ENCODE data around the gene KLHDC4. TPM values are rescaled to one million over a fixed set of nuclear protein-coding genes. Genes with fewer than 3 reads are reported as not detected.

KLHDC4 gene
- total and polyA plus RNA-seq, 2 of the 4 experiments (the other 2 are of a cell fraction): 13.6 to 19.0 TPM

- Histone ChIP-seq H3K4ac (ENCODE audit: low read depth, low read length) (no peak overlapping the region), H3K27me3 (ENCODE audit: control insufficient read depth, insufficient read depth, low read length) (no peaks in the 10 kb centered on the region), H2BK20ac (ENCODE audit: low read depth, low read length) (no peak overlapping the region), H2BK15ac (ENCODE audit: low read depth, low read length) (no peak overlapping the region), H3K4me2 (ENCODE audit: low read depth, low read length) (no peak overlapping the region), H3K18ac (ENCODE audit: low read depth, low read length) (no peak overlapping the region), H3K9me1 (ENCODE audit: insufficient read depth, low read length) (peaks cover 5% of the 10 kb centered on the region), H3K36me3 (ENCODE audit: control insufficient read depth, insufficient read depth, low read length) (peaks cover 17% of the 10 kb centered on the region), H3K14ac (replicated peaks; ENCODE audit: low read depth, low read length) (no peak overlapping the region), H2AK9ac (replicated peaks; ENCODE audit: low read depth, low read length, poor library complexity) (no peak overlapping the region), H2BK5ac (ENCODE audit: low read depth, low read length, poor library complexity, severe bottlenecking) (no peak overlapping the region), H4K8ac (ENCODE audit: low read depth in 2 of 2, low read length in 2 of 2) (no peak overlapping the region), H3K56ac (ENCODE audit: extremely low read depth, insufficient read depth, low read length) (no peak overlapping the region), H3K4me3 (ENCODE audit: insufficient read depth, low read depth, low read length) (no peak overlapping the region), H3K4me1 (ENCODE audit: control insufficient read depth, insufficient read depth, low read length) (peaks cover 8% of the 10 kb centered on the region; the same call in 1 of the 2 replicates), H3K9ac (ENCODE audit: low read depth, low read length) (no peak overlapping the region), H4K5ac (ENCODE audit: low read depth, low read length) (no peak overlapping the region), H4K91ac (ENCODE audit: insufficient read depth, low read depth, low read length) (no peak overlapping the region), H3K27ac (ENCODE audit: insufficient read depth, low read length) (no peak overlapping the region), H3K23ac (ENCODE audit: low read depth, low read length) (no peak overlapping the region), H2AFZ (replicated peaks; ENCODE audit: low read length, poor library complexity) (no peak overlapping the region), H3K9me3 (ENCODE audit: control insufficient read depth, insufficient read depth, low read length) (no peaks in the 10 kb centered on the region), H2BK120ac (ENCODE audit: low read depth, low read length) (no peak overlapping the region), H3K79me1 (ENCODE audit: low read depth in 1 of 2, low read length in 2 of 2) (peaks cover 0 to 19% of the 10 kb centered on the region in 2 experiments; a peak in 2 of 4 replicates), H4K20me1 (ENCODE audit: insufficient read depth, low read length) (peaks cover 19% of the 10 kb centered on the region), H2AK5ac (ENCODE audit: low read depth, low read length) (no peak overlapping the region)
- POLR2A ChIA-PET (ENCODE audit: unreplicated experiment): no interaction called here
- TF ChIP-seq CTCF (conservative IDR thresholded peaks at IDR 0.05; ENCODE audit: low read depth, low read length) (no peak), SMC3 (IDR thresholded peaks at IDR 0.05; ENCODE audit: low read depth, low read length) (no peak), ELK1 (IDR thresholded peaks at IDR 0.05; ENCODE audit: borderline replicate concordance, low read depth, low read length) (no peak), BHLHE40 (IDR thresholded peaks at IDR 0.05; ENCODE audit: low read depth, low read length) (no peak), USF2 (IDR thresholded peaks at IDR 0.05; ENCODE audit: low read depth, low read length) (no peak), CHD1 (IDR thresholded peaks at IDR 0.05; ENCODE audit: low read depth, low read length) (no peak), CEBPB (IDR thresholded peaks at IDR 0.05; ENCODE audit: low read depth, low read length) (no peak), RFX5 (IDR thresholded peaks at IDR 0.05; ENCODE audit: low read depth, low read length) (no peak), MAFK (IDR thresholded peaks at IDR 0.05; ENCODE audit: low read depth, low read length) (no peak), POLR2A (IDR thresholded peaks at IDR 0.05; ENCODE audit: low read depth, low read length) (no peak), RAD21 (IDR thresholded peaks at IDR 0.05; ENCODE audit: low read length) (no peak), FOS (IDR thresholded peaks at IDR 0.05; ENCODE audit: low read depth, low read length) (no peak), RCOR1 (IDR thresholded peaks at IDR 0.05; ENCODE audit: insufficient replicate concordance, low read length) (no peak), MXI1 (IDR thresholded peaks at IDR 0.05; ENCODE audit: borderline replicate concordance, low read depth, low read length) (no peak), MAZ (IDR thresholded peaks at IDR 0.05; ENCODE audit: borderline replicate concordance, low read depth, low read length) (no peak)
- CTCF ChIA-PET: interaction anchor here (0.7 kb wide), 1 partner anchor 99 kb away, joined by 3 read pairs; no protein-coding TSS in a partner anchor
- DNase-seq (no peak), ATAC-seq (ENCODE audit: low read depth) (no peak)
- in situ Hi-C loops (cut with MboI; ENCODE audit: low sequenced_read_pairs) (no loop called here), dilution Hi-C loops (cut with HindIII; ENCODE audit: low sequenced_read_pairs, unreplicated experiment) (no loop called here), intact Hi-C loops (cut with micrococcal nuclease) (no loop called here)
- 80% methylated on average over 2 of the region's 17 CpGs; no CpG with 5 or more reads in 1 of the 2 experiments for WGBS, 2 experiments (ENCODE audit: extremely low coverage in 2 of 2, insufficient read length in 1 of 2)
- no TSS peak for BruUV-seq (replicated peaks)
Observed at GRCh38 chr16:87729266-87729954, 36.4 kb downstream of the KLHDC4 start.

All from IMR-90 (cell line).